ENCODE results near the gene TRPC4. TPM values are rescaled to one million over a fixed set of nuclear protein-coding genes. Genes with fewer than 3 reads are reported as not detected.

TRPC4 gene
- polyA plus RNA-seq, 2 of the 4 experiments (the other 2 are of a cell fraction), result 0.04 to 0.05 TPM

DNA sequence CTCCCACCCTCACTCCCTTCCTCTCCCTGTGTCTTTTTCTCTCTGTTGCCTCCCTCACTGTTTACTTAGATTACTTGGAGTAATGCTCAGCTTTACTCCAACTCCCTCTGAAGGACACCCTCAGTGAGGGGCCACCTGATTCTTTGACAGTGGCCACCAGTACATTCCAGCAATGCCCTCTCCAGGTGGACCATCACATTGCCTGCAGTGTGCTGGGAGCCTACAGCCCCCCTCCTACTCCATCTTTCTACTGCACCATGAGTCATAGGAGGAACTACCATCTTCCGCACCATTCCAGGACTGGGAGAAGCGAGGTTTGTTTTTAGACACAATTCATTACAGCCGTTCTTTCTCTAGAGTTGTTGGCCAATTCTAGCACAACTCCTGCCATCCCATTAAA is 174.4 kb downstream of the TRPC4 start:
- FAIRE-seq, result no peak
- ATAC-seq, result no peak
- Histone ChIP-seq H3K4me1 (no peaks in the 10 kb centered on the region), H3K4me2 (no peak overlapping the region), H3K9me3 (no peaks in the 10 kb centered on the region), H3K27ac (no peak overlapping the region), H3K4me3 (no peak overlapping the region)
- TF ChIP-seq BHLHE40 (IDR thresholded peaks at IDR 0.05; ENCODE audit: low read depth, low read length), result no peak
- ChIA-PET CTCF (no interaction called here), POLR2A (no interaction called here)
- WGBS (ENCODE audit: missing lambda C conversion rate), result 80% methylated on average over 3 of the region's 3 CpGs
- no peak for DNase-seq (ENCODE audit: low read depth in 1 of 2, low spot score in 1 of 2)

- Histone ChIP-seq H3K4me3 (no peak overlapping the region), H3K9me3 (no peaks in the 10 kb centered on the region), H3K27ac (no peak overlapping the region), H3K4me1 (no peaks in the 10 kb centered on the region), H3K4me2 (no peak overlapping the region)
- DNase-seq (ENCODE audit: low read depth in 1 of 2, low spot score in 1 of 2), result no peak
- no peak for FAIRE-seq
- ATAC-seq, result no peak
- CTCF ChIA-PET, result interaction anchor here (1.3 to 1.6 kb wide), 2 partner anchors 10 to 14 kb away, joined by 3 to 5 read pairs; no protein-coding TSS in a partner anchor
- 83% methylated on average over 5 of the region's 5 CpGs for WGBS (ENCODE audit: missing lambda C conversion rate)
- no peak for TF ChIP-seq ESRRA (IDR thresholded peaks at IDR 0.05; ENCODE audit: borderline replicate concordance, low read length)
- POLR2A ChIA-PET, result no interaction called here
Measured at GRCh38 chr13:37690361-37690760, 179.2 kb downstream of the TRPC4 start.

DNA sequence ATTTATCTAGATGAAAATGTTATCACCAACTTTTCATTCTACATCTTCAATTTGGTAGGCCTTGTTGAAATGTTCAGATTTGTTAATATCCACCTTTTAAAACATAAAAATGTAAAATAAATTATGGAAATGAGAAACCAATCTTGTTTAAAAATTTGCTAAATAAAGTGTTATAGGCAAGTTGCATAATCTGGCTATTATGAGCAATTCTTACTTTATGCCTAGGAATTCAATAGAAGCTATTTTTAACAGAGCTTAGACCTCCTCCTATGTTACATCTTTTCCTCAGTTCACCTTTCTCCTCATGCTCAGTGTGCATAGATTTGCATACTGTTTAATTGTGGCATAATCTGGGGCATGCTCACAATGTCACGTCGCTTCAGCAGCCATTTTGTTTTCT is 183.1 kb downstream of the TRPC4 start:
- FAIRE-seq (no peak), ATAC-seq (no peak), DNase-seq (ENCODE audit: low read depth in 1 of 2, low spot score in 1 of 2) (no peak)
- no peak overlapping the region for H3K27ac ChIP-seq
- TF ChIP-seq FOXS1 (CRISPR knock-in tag; IDR thresholded peaks at IDR 0.05), result no peak
- TF ChIP-seq PHF8 (IDR thresholded peaks at IDR 0.05; ENCODE audit: borderline replicate concordance, low read depth), result no peak
- TF ChIP-seq SMC3 (IDR thresholded peaks at IDR 0.05), result no peak
- no peak for TF ChIP-seq POLR2AphosphoS2 (conservative IDR thresholded peaks at IDR 0.05; ENCODE audit: low read length)
- TF ChIP-seq ZNF302 (CRISPR knock-in tag; IDR thresholded peaks at IDR 0.05), result no peak
- no peaks in the 10 kb centered on the region for H3K4me1 ChIP-seq
- H3K4me3 ChIP-seq, result no peak overlapping the region
- POLR2A ChIA-PET, result no interaction called here
- 100% methylated on average over 2 of the region's 2 CpGs for WGBS (ENCODE audit: missing lambda C conversion rate)
- CTCF ChIA-PET, result no interaction called here
- H3K9me3 ChIP-seq, result no peaks in the 10 kb centered on the region
- H3K4me2 ChIP-seq, result no peak overlapping the region

- no peaks in the 10 kb centered on the region for H3K9me3 ChIP-seq
- ATAC-seq, result no peak
- no peak overlapping the region for H3K4me3 ChIP-seq
- H3K27ac ChIP-seq, result no peak overlapping the region
- 66% methylated on average over 5 of the region's 5 CpGs for WGBS (ENCODE audit: missing lambda C conversion rate)
- TF ChIP-seq EHMT2 (IDR thresholded peaks at IDR 0.05; ENCODE audit: low read depth), result no peak
- no peak for TF ChIP-seq HOXB5 (CRISPR knock-in tag; IDR thresholded peaks at IDR 0.05)
- TF ChIP-seq, protein P1, sequence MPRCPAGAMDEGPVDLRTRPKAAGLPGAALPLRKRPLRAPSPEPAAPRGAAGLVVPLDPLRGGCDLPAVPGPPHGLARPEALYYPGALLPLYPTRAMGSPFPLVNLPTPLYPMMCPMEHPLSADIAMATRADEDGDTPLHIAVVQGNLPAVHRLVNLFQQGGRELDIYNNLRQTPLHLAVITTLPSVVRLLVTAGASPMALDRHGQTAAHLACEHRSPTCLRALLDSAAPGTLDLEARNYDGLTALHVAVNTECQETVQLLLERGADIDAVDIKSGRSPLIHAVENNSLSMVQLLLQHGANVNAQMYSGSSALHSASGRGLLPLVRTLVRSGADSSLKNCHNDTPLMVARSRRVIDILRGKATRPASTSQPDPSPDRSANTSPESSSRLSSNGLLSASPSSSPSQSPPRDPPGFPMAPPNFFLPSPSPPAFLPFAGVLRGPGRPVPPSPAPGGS (IDR thresholded peaks at IDR 0.05), result no peak
- TF ChIP-seq HES2 (IDR thresholded peaks at IDR 0.05), result no peak
- TF ChIP-seq, protein P2, sequence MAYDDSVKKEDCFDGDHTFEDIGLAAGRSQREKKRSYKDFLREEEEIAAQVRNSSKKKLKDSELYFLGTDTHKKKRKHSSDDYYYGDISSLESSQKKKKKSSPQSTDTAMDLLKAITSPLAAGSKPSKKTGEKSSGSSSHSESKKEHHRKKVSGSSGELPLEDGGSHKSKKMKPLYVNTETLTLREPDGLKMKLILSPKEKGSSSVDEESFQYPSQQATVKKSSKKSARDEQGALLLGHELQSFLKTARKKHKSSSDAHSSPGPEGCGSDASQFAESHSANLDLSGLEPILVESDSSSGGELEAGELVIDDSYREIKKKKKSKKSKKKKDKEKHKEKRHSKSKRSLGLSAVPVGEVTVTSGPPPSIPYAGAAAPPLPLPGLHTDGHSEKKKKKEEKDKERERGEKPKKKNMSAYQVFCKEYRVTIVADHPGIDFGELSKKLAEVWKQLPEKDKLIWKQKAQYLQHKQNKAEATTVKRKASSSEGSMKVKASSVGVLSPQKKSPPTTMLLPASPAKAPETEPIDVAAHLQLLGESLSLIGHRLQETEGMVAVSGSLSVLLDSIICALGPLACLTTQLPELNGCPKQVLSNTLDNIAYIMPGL (CRISPR knock-in tag; IDR thresholded peaks at IDR 0.05; ENCODE audit: borderline replicate concordance), result no peak
- TF ChIP-seq SREBF2 (IDR thresholded peaks at IDR 0.05), result no peak
- no peak for TF ChIP-seq CBX8 (IDR thresholded peaks at IDR 0.05)
- TF ChIP-seq CHD2 (IDR thresholded peaks at IDR 0.05; ENCODE audit: low read length, partially characterized antibody), result no peak
- FAIRE-seq, result no peak
- ChIA-PET POLR2A (no interaction called here), CTCF (no interaction called here)
- no peak overlapping the region for H3K4me2 ChIP-seq
- DNase-seq (ENCODE audit: low read depth in 1 of 2, low spot score in 1 of 2), result no peak
- no peaks in the 10 kb centered on the region for H3K4me1 ChIP-seq
Measured at GRCh38 chr13:37685206-37685605, 184.4 kb downstream of the TRPC4 start.

All from A549 (cell line).